Glutamatergic neuron (in vitro differentiated cells): Measurements from ENCODE around the gene DENND2A. TPM values are rescaled to one million over a fixed set of nuclear protein-coding genes. Genes with fewer than 3 reads are reported as not detected.

Experiments
- DNase-seq: peaks from one replicate; pipeline ENCODE4 v3.0.0; 2022
- H3K27ac Mint-ChIP-seq: one replicate; pipeline ENCODE4 v1.8.0; 2020; ENCODE audit warnings: mild to moderate bottlenecking, mixed read lengths, inconsistent platforms; ENCODE audit not compliant: unreplicated experiment
- H3K27me3 Mint-ChIP-seq: one replicate; pipeline ENCODE4 v1.8.0; 2020; ENCODE audit warnings: mild to moderate bottlenecking, moderate library complexity, mixed read lengths, inconsistent platforms; ENCODE audit not compliant: unreplicated experiment
- H3K36me3 Mint-ChIP-seq: one replicate; pipeline ENCODE4 v1.8.0; 2020; ENCODE audit warnings: mild to moderate bottlenecking, mixed read lengths, inconsistent platforms; ENCODE audit not compliant: unreplicated experiment
- H3K4me1 Mint-ChIP-seq: one replicate; pipeline ENCODE4 v1.8.0; 2020; ENCODE audit warnings: mild to moderate bottlenecking, low read depth, mixed read lengths, inconsistent platforms; ENCODE audit not compliant: unreplicated experiment
- H3K4me3 Mint-ChIP-seq: one replicate; pipeline ENCODE4 v1.8.0; 2020; ENCODE audit warnings: mild to moderate bottlenecking, mixed read lengths, inconsistent platforms; ENCODE audit not compliant: unreplicated experiment
- H3K9me3 Mint-ChIP-seq: one replicate; pipeline ENCODE4 v1.8.0; 2020; ENCODE audit warnings: mild to moderate bottlenecking, moderate library complexity, mixed read lengths, inconsistent platforms; ENCODE audit not compliant: unreplicated experiment
- total RNA-seq: library from RNA; stranded (reverse); fragmentation: NEBNext Ultra II Directional; extraction: Animal tissue kit (Norgen Biotek cat#: 25700); gene quantifications from one replicate; pipeline ENCODE4 v1.2.1, GENCODE V29; 2021; ENCODE audit not compliant: unreplicated experiment
- TF ChIP-seq, protein P1 (sequence below): fragments of 200-600 bp; sonication (generic); IDR thresholded peaks from one replicate; pipeline ENCODE4 v1.5.0; 2021; ENCODE audit not compliant: partially characterized antibody, unreplicated experiment

Gene DENND2A
- total RNA-seq, 1 donor from 2014 or later, result 64.7 TPM

DNA sequence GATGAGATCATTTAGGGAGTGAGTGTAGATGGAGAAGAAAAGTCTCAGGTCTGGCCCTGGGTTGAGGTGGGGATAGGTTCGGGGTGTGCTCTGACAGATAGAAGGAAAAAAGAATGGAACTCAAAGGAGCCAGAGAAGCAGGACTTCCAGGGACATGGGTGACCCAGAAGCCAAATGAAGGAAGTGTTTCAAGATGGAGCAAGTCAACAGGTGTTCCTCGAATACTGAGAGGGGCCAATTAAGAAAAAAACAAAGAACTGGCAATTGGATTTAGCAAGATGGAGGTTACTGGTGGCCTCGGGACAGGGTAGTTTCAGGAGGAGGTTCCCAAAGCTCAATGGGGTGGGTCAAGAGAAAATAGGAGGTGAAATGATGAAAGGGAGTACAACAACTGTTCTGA, 40.3 kb downstream of the DENND2A start:
- TF ChIP-seq, protein P1, sequence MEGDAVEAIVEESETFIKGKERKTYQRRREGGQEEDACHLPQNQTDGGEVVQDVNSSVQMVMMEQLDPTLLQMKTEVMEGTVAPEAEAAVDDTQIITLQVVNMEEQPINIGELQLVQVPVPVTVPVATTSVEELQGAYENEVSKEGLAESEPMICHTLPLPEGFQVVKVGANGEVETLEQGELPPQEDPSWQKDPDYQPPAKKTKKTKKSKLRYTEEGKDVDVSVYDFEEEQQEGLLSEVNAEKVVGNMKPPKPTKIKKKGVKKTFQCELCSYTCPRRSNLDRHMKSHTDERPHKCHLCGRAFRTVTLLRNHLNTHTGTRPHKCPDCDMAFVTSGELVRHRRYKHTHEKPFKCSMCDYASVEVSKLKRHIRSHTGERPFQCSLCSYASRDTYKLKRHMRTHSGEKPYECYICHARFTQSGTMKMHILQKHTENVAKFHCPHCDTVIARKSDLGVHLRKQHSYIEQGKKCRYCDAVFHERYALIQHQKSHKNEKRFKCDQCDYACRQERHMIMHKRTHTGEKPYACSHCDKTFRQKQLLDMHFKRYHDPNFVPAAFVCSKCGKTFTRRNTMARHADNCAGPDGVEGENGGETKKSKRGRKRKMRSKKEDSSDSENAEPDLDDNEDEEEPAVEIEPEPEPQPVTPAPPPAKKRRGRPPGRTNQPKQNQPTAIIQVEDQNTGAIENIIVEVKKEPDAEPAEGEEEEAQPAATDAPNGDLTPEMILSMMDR, result no peak
- Mint-ChIP-seq H3K4me1 (peaks cover 20% of the 10 kb centered on the region), H3K9me3 (peaks cover 1% of the 10 kb centered on the region), H3K27me3 (no peaks in the 10 kb centered on the region), H3K4me3 (no peak overlapping the region), H3K36me3 (peaks cover 16% of the 10 kb centered on the region), H3K27ac (no peak overlapping the region)
- no peak for DNase-seq

DNA sequence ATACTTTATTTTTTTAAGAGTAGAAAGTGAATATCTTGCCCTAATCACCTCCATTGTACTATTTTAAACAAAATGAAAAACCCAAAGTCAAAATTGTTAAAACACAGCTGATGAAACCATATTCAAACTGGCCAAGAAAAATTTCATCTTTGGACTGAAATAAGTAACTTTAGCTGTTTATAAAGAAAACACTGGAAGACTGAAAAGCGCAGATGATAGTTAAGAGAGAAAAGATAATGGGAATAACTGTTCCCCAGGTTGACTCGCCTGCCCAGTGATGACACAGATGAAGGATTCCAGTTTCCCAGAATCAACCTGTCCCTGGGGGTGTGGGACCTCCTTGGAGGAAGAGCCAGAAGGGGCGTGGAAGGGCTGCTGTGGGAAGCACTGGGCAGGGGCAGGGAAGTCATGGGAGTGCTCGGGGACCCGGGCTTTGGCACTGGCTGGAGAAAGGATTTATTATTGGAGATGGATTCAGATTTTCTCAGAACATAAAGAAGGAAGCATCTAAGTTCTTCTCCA, 43.1 kb downstream of the DENND2A start:
- DNase-seq, result no peak
- Mint-ChIP-seq H3K4me3 (no peak overlapping the region), H3K27ac (no peak overlapping the region), H3K36me3 (peaks cover 16% of the 10 kb centered on the region), H3K27me3 (no peaks in the 10 kb centered on the region), H3K9me3 (peaks cover 3% of the 10 kb centered on the region), H3K4me1 (peaks cover 20% of the 10 kb centered on the region)
- TF ChIP-seq, protein P1, result no peak

DNA sequence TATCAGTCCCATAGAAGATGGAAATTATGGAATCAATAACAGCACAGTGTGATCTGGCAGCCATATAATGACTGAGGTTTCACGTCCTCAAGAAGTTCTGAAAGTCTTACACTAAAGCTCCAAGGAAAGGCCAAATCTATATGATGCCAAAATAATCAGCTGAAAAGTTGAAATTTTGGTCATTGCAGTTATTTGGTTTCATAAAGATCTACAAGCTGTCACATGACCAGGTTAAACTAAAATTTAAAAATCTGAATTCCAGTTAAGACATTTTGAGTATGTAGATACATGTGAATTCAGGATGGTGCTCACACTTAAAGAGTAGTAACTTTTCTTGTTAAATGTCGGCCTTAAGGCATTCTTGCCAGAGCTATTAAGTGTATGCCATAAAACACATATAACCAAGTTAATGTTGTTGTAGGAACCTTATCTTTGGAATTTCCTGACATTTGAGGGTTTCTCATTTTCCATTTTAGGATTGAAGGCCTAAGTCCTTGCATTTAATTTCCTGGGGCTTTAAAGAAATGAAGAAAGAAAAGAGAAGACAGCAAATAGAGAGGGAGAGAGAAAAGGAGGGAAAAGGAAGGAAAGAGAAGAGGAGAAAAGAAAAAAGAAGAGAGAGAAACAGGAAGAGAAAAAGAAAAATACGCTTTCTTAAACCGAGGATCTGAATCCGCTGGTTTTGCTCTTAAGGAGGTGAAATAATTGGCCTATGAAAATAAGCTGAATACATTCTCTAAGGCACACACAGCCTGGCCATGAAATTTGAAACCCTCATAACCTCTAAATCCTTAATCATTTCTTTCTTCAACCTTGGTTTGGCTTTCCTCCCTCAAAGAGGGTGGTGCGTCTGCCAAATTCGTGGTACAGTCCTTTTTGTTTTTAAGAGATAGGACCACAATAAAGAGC, 43.8 kb downstream of the DENND2A start:
- Mint-ChIP-seq H3K27me3 (no peaks in the 10 kb centered on the region), H3K4me3 (no peak overlapping the region), H3K4me1 (peaks cover 20% of the 10 kb centered on the region), H3K9me3 (peaks cover 2% of the 10 kb centered on the region), H3K27ac (no peak overlapping the region), H3K36me3 (peaks cover 10% of the 10 kb centered on the region)
- DNase-seq, result no peak
- TF ChIP-seq, protein P1, result no peak

DNA sequence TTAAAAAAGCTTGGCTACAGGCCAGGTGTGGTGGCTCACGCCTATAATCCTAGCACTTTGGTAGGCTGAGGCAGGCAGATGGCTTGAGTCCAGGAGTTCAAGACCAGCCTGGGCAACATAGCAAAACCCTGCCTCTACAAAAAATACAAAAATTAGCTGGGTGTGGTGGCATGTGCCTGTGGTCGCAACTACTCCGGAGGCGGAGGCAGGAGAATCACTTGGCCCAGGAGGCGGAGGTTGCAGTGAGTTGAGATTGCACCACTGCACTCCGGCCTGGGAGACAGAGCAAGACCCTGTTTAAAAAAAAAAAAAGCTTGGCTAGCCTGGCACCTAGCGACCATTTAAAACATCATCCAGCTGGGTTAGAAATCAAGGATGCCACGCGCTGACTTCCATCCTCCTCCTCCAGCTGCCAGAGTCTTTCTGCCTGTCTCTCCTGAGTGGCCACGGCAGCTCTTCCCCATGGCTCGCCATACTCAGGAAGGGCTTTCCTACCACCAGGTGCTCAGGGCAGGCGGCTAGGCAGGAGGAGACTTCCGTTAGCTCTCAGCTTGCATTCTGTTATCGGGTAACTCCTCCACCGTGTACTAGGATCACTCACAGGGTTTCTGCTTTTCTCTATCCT, 45.0 kb downstream of the DENND2A start:
- no peaks in the 10 kb centered on the region for H3K27me3 Mint-ChIP-seq
- H3K27ac Mint-ChIP-seq, result no peak overlapping the region
- H3K36me3 Mint-ChIP-seq, result peaks cover 10% of the 10 kb centered on the region
- no peak for DNase-seq
- H3K4me1 Mint-ChIP-seq, result peaks cover 20% of the 10 kb centered on the region
- TF ChIP-seq, protein P1, result no peak
- no peak overlapping the region for H3K4me3 Mint-ChIP-seq
- peaks cover 2% of the 10 kb centered on the region for H3K9me3 Mint-ChIP-seq
